Stimulated activated naive CD4-positive, alpha-beta T cell treated with Interleukin-2 at 50 U/mL for 16 hours (primary cell): Measurements from ENCODE around the gene FOXI3.
"Not testable (repeated sequence)": the region's sequence is repeated elsewhere in the genome, so short reads cannot be mapped to it uniquely, and the experiment has no call there.

Experiments used
- DNase-seq: peaks from one replicate; lab custom pipeline; 2025; lab: John Stamatoyannopoulos, UW

The FOXI3 gene

DNA sequence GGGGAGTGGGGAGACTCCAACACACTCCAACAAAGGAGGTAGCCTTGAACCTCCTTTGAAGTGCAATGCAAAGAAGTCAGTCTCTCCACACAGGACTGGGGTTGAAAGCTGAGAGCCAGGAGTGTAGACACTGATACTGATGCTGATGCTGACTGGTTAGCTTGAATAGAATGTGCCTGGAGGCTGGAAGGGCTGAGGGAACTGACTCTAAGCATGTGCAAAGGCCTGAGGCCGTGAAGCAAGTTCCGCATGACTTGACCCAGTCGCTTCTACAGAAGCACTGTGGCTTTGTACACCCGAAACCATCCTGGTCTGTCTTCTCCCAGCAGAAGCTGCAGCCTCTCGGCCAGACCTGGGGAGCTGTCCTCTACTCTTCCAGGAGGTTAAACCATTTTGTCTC, 10.4 kb downstream of the FOXI3 start:
- no peak for DNase-seq

DNA sequence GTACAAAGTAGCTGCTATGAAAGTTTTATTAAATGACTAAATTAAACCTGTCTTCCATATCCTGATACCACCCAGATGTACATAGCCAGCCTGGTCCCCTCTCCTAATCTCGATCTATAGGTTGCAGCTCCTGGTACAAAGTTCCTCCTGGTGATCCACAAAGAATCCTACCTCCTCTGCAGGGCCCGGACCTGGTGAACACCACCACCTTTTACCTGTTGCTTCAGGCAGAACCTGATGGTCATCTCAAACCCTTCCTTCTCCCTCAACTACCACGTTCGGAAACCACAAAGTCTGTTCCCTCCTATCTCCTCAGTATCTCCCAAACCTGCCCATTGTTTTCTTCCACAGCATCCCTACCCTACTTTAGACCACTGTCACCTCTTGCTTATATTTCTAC, 15.5 kb downstream of the FOXI3 start:
- DNase-seq, result no peak

DNA sequence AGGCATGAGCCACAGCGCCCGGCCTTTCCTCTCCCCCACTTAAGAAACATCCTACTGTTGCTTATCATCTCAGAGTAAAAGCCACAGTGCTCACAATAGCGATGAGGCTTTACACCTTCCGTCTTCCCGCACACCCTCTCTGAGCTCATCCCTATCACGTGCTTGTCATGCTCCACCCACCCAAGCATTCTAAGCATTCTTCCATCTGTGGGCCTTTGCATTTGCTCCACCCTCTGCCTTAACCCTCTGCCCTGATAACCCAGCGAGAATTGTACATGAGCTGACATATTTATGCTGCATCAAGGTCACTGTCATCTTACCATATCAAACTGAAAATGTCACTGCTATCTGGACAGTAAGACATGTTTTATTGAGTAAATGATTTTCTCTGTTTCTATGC, 22.6 kb downstream of the FOXI3 start:
- DNase-seq, result no peak

DNA sequence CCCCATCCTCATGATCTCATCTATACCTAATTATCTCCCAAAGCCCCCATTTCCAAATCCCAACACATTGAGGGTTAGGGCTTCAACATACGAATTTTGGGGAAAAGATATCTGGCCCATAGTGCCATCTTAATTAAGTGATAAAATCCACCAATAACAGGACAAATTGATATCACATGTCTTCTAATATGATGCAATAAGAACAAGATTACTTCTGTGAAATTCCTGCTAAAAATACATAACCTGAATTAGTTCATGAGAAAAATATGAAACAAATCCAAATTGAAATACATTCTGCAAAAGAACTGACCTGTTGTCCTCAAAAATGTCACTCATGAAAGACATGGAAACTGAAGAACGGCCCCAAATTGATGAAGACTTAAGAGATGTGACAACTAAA, 28.8 kb downstream of the FOXI3 start:
- DNase-seq, result no peak

DNA sequence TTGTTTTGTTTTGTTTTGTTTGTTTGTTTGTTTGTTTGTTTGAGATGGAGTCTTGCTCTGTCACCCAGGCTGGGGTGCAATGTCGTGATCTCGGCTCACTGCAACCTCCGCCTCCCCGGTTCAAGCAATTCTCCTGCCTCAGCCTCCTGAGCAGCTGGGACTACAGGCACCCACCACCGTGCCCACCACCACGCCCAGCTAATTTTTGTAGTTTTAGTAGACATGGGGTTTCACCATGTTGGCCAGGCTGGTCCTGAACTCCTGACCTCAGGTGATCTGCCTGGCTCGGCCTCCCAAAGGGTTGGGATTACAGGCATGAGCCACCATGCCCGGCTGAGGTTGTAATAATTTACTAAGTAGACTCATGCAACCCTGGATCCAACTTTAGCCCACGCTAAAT, 33.4 kb downstream of the FOXI3 start:
- not testable (repeated sequence) for DNase-seq

DNA sequence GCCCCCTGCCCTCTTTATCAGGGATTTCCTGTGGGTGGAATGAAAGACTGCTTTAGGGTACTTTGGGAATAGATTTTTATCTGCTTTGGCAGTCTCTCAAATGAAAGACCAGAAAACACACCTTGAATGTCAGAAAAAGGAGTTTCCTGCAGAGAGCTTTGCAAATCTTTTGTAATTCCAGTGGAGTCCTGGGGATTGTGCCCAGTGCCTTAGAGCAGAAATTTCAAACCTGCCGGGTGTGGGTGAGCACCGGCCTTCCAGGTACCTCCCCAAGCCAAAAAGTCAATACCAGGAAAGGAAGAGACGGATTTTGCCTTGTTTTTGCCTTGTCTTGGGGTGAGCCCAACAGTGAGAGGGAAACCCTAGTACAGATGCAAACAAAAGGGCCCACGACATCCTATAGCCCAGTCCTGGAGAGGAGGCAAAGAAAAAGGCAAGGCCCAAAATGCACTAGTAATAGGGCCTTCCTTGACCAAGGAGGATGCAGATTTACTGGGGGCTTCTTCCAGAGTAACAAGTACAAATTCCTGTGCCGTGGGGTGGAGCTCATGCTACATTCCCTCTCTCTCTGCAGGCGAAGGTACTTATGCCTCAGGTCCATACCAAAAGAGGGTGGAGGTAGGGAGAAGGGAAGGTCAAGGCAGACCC, 36.4 kb downstream of the FOXI3 start:
- DNase-seq, result no peak

DNA sequence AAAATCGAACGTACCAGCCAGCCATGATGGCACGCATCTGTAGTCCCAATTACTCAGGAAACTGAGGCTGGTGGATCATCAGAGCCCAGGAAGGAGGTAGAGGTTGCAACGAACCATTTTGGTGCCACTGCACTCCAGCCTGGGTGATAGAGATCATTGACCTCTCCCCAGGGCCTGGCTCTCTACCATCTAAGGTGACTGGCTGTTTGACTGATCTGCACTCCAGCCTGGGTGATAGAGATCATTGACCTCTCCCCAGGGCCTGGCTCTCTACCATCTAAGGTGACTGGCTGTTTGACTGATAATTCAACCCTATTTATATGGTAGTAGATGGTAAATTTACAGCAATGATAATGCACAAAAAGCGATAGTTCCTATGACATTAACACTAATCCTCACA, 43.6 kb downstream of the FOXI3 start:
- not testable (repeated sequence) for DNase-seq

DNA sequence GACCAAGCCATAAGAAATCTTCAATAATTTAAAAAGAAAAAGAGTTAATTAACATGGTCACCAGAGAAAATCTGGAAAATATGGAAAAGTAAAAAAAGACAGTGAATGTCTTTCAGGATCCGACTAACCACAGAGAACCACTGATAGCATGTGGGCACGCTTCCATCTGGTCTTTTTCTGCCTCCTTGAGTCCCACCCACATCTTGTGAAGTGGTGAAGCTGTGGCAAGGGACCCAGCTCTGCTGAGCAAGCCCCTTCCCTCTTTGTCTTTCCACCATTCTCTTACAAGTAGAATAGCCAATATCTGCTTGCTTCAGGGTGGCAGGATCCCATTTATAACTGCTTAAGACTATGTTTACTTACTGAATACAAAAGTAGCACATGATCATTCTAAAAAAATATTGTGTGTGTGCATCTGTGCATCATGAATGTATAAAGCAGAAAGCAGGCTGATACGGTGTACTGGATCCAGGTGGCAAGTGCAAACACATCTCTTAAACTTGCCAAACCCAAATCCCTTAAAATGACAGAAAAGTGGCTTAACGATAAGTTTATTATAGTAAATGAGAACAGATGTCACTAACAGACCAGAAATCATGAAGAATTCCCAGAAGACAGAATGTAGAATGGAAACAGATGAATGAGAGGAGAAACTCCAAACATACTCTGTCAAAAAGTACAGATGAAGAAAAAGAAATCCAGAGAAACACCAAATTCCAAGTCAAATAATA, 52.3 kb downstream of the FOXI3 start:
- DNase-seq, result no peak

DNA sequence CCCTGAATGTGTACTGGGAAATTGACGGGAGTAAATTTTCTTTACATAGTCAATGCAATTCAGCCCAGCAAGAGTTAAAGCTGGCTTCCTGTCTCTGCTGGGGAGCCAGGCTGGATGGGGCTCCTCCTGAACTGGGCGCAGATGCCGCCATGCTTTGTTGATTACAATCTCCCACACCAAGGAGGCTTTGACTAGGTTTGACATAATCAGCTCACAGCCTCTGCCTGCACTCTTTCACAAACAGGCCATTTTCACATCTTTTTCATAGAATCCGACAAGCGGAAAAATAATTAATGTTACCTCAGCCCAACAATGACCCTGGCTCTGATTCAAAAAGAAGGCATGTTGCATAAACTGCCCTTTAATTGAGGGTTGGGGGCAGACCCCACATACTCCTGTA, 54.3 kb downstream of the FOXI3 start:
- DNase-seq, result no peak
